SK-N-MC (cell line): ENCODE results near the gene OPRL1.

ENCODE experiments used
- EZH2 ChIP-seq: fragments of 200-600 bp; sonication (generic); IDR thresholded peaks from one replicate; pipeline ENCODE4 v1.6.1; 2017; ENCODE audit warnings: antibody characterized with exemption
- POLR2AphosphoS5 ChIP-seq: IDR thresholded peaks from 2 replicates; pipeline ENCODE4 v1.6.1; 2012; ENCODE audit warnings: mild to moderate bottlenecking, low read depth, low read length, borderline replicate concordance

DNA sequence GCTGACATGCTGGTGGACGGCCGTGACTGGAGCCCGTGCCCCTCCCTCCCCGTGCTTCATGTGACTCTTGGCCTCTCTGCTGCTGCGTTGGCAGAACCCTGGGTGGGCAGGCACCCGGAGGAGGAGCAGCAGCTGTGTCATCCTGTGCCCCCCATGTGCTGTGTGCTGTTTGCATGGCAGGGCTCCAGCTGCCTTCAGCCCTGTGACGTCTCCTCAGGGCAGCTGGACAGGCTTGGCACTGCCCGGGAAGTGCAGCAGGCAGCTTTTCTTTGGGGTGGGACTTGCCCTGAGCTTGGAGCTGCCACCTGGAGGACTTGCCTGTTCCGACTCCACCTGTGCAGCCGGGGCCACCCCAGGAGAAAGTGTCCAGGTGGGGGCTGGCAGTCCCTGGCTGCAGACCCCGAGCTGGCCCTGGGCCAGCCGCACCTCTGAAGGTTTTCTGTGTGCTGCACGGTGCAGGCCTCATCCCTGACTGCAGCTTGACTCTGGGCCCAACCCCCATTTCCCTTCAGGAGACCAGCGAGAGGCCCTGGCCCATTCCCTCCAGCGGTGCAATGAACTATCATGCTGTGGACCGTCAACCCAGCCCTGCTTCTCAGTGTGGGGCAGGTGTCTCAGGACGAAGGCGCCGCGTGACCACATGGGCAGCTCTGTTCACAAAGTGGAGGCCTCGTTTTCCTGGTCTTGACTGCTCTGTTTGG is 19.4 kb downstream of the OPRL1 start:
- TF ChIP-seq POLR2AphosphoS5, result no peak
- no peak for TF ChIP-seq EZH2
